Endothelial cell of umbilical vein (primary cell): ENCODE results near the gene GFOD1. TPM values are rescaled to one million over a fixed set of nuclear protein-coding genes. Genes with fewer than 3 reads are reported as not detected.

Experiments
- BruUV-seq: library from RNA; stranded (reverse); fragments of 400-500 nt; replicated peaks from 2 replicates; lab custom pipeline; 2021; lab: Mats Ljungman, UMichigan
- CTCF ChIA-PET: fragments of 300-600, 350-600 bp; sonication (Branson Sonifier 250); formaldehyde crosslinking; loops from one replicate; lab custom pipeline; 2021; ENCODE audit warnings: antibody characterized with exemption, inconsistent platforms; lab: Charles Lee
- POLR2A ChIA-PET: fragments of 300-600, 350-600 bp; sonication (Branson Sonifier 250); formaldehyde crosslinking; loops from one replicate; lab custom pipeline; 2021; ENCODE audit warnings: antibody characterized with exemption, inconsistent platforms; lab: Charles Lee
- DNase-seq: peaks from one replicate; pipeline ENCODE4 v3.0.0-alpha.2; 2011; ENCODE audit warnings: low read depth, low spot score
- FAIRE-seq: peaks from 2 replicates; lab custom pipeline; 2011; peaks lifted over from hg19 to GRCh38; lab: Jason Lieb, UNC
- H2AFZ ChIP-seq: 2 replicates; pipeline ENCODE4 v1.6.0; 2012; ENCODE audit warnings: low read depth, low read length, control low read depth, inconsistent platforms
- H3K27ac ChIP-seq: 2 replicates; pipeline ENCODE4 v1.5.1; 2011; ENCODE audit warnings: low read depth, mild to moderate bottlenecking, control low read depth, low read length, moderate library complexity; ENCODE audit not compliant: insufficient read depth
- H3K27me3 ChIP-seq, 2 experiments: 2 replicates each; pipeline versions ENCODE4 v1.6.0 to v1.6.1; 2011; ENCODE audit warnings: low read length in 2 of 2, mixed read lengths in 1 of 2; ENCODE audit not compliant: control insufficient read depth in 2 of 2, insufficient read depth in 2 of 2
- H3K36me3 ChIP-seq, 2 experiments: 2 replicates in 1 of 2; 3 replicates in 1 of 2; pipeline ENCODE4 v1.5.1; 2011; ENCODE audit warnings: low read length in 2 of 2, mild to moderate bottlenecking in 1 of 2, moderate library complexity in 1 of 2; ENCODE audit not compliant: control insufficient read depth in 2 of 2, insufficient read depth in 2 of 2; ENCODE audit errors: extremely low read depth in 1 of 2
- H3K4me1 ChIP-seq: 3 replicates; pipeline ENCODE4 v1.5.1; 2011; ENCODE audit warnings: mild to moderate bottlenecking, low read length; ENCODE audit not compliant: control insufficient read depth, insufficient read depth; ENCODE audit errors: extremely low read depth
- H3K4me2 ChIP-seq: 2 replicates; pipeline ENCODE4 v1.6.1; 2011; ENCODE audit warnings: low read length, control low read depth, mixed read lengths; ENCODE audit not compliant: insufficient read depth
- H3K4me3 ChIP-seq, 3 experiments: fragments of 200-600 bp in 1 of 3; sonication (generic), shearing (Covaris generic) in 1 of 3; replicated peaks in 1 of 3; 2 replicates each; pipeline ENCODE4 v1.5.1; 2011 to 2016; ENCODE audit warnings: control low read depth in 3 of 3, low read length in 3 of 3, mild to moderate bottlenecking in 2 of 3, inconsistent platforms in 1 of 3, low read depth in 1 of 3, moderate library complexity in 1 of 3; ENCODE audit not compliant: insufficient read depth in 1 of 3
- H3K79me2 ChIP-seq: 2 replicates; pipeline ENCODE4 v1.6.0; 2012; ENCODE audit warnings: low read length, inconsistent platforms; ENCODE audit not compliant: control insufficient read depth, insufficient read depth
- H3K9ac ChIP-seq: replicated peaks from 2 replicates; pipeline ENCODE3; 2011; ENCODE audit warnings: low read length, control low read depth; ENCODE audit not compliant: insufficient read depth; ENCODE audit errors: extremely low read depth
- H3K9me1 ChIP-seq: replicated peaks from 3 replicates; pipeline ENCODE4 v1.6.0; 2011; ENCODE audit warnings: mild to moderate bottlenecking, low read length; ENCODE audit not compliant: control insufficient read depth, insufficient read depth; ENCODE audit errors: extremely low read depth
- H3K9me3 ChIP-seq: replicated peaks from 2 replicates; pipeline ENCODE4 v1.5.1; 2012; ENCODE audit warnings: low read length, inconsistent platforms; ENCODE audit not compliant: control insufficient read depth, insufficient read depth
- H4K20me1 ChIP-seq: replicated peaks from 2 replicates; pipeline ENCODE3; 2011; ENCODE audit warnings: mild to moderate bottlenecking, low read length; ENCODE audit not compliant: control insufficient read depth, insufficient read depth; ENCODE audit errors: extremely low read depth
- EZH2 ChIP-seq: IDR thresholded peaks from 2 replicates; pipeline ENCODE4 v1.6.1; 2012; ENCODE audit warnings: borderline replicate concordance, low read depth, mild to moderate bottlenecking, moderate library complexity, low read length, inconsistent platforms; ENCODE audit not compliant: severe bottlenecking
- FOS ChIP-seq: IDR thresholded peaks from 2 replicates; pipeline ENCODE4 v1.6.1; 2011; ENCODE audit warnings: mild to moderate bottlenecking, low read length, moderate library complexity, borderline replicate concordance; ENCODE audit not compliant: insufficient read depth
- GATA2 ChIP-seq: IDR thresholded peaks from 2 replicates; pipeline ENCODE4 v1.7.0; 2011; ENCODE audit warnings: low read depth, mild to moderate bottlenecking, moderate library complexity, mixed read lengths, low read length; ENCODE audit not compliant: insufficient read length, insufficient read depth
- JUN ChIP-seq: IDR thresholded peaks from 2 replicates; pipeline ENCODE4 v1.6.1; 2011; ENCODE audit warnings: borderline replicate concordance, low read depth; ENCODE audit not compliant: insufficient read length, insufficient read depth
- MYC ChIP-seq: IDR thresholded peaks from one replicate; pipeline ENCODE4 v1.6.1; 2011; ENCODE audit warnings: mild to moderate bottlenecking, low read depth, low read length
- POLR2A ChIP-seq: IDR thresholded peaks from 2 replicates; pipeline ENCODE4 v1.6.1; 2012; ENCODE audit warnings: low read depth, mild to moderate bottlenecking, control low read depth, low read length
- POLR2AphosphoS5 ChIP-seq: IDR thresholded peaks from 2 replicates; pipeline ENCODE4 v1.6.1; 2012; ENCODE audit warnings: low read depth, mild to moderate bottlenecking, control low read depth, low read length, moderate library complexity; ENCODE audit not compliant: insufficient read depth
- dilution Hi-C: fragments of 300-500 bp; cut with MboI; formaldehyde crosslinking; loops from one replicate; pipeline ENCODE4 v1.15.0; 2019; ENCODE audit warnings: low sequenced_read_pairs; ENCODE audit not compliant: extremely low pct_ligation_motif_present
- intact Hi-C: fragments of 100-400 bp; cut with micrococcal nuclease; formaldehyde crosslinking; loops from one replicate; pipeline ENCODE4 v1.10.0; 2022
- polyA plus RNA-seq, 4 experiments: library from polyadenylated mRNA; depleted of rRNA in 3 of 4; stranded (reverse) in 3 of 4; unstranded in 1 of 4; fragments of >200 nt; gene quantifications; 2 replicates each; pipeline versions ENCODE4 v1.2.1 to v1.2.3, GENCODE V29; 2011 to 2012; ENCODE audit warnings: missing spikeins in 1 of 4
- total RNA-seq: library from RNA; stranded (reverse); gene quantifications from 2 replicates; pipeline ENCODE4 v1.2.3, GENCODE V29; 2021
- TF ChIP-seq, protein P1 (sequence below), 2 donors: IDR thresholded peaks; 1 replicate in 1 of 2; 2 replicates in 1 of 2; pipeline ENCODE4 v1.5.1; 2011; ENCODE audit warnings: low read length in 2 of 2, mild to moderate bottlenecking in 2 of 2, moderate library complexity in 2 of 2, control low read depth in 1 of 2, inconsistent platforms in 1 of 2, low read depth in 1 of 2; ENCODE audit not compliant: insufficient read depth in 1 of 2; ENCODE audit errors: extremely low read depth in 1 of 2
- TF ChIP-seq, protein P2 (sequence below): IDR thresholded peaks from 2 replicates; pipeline ENCODE4 v1.6.1; 2011; ENCODE audit not compliant: insufficient read depth, insufficient read length

Gene GFOD1
- total and polyA plus RNA-seq, 2 donors (not counting 3 experiments of a cell fraction or from before 2014, with no cell fraction given), result 12.1 to 24.1 TPM

DNA sequence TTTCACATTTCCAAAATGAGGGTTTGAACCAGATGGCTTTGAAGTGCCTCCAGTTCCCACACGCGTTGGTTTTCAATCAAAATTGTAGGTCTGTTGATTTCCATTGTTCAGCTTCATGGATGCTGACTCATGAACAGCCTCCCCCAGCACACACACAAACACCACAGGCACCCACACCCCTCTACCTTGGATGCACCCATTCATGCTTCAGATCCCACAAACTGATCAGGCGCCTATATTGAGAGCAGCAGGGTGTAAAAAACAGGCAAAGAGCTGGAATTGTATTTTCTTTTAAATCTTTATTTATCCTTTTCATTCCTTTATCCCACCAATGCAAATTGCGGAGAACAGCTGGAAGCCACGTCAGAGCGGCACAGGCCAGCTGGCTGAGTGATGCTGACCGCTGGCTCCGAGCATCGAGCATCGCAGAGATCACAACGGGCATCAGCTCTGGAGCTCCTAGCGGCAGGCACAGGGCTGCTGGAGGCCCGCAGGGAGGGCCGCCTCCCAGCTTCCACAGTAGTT is 129.8 kb downstream of the GFOD1 start:
- intact Hi-C loops, result no loop called here
- no TSS peak for BruUV-seq
- Histone ChIP-seq H3K9me3 (no peaks in the 10 kb centered on the region), H4K20me1 (no peaks in the 10 kb centered on the region), H3K4me3 (no peak overlapping the region), H2AFZ (no peak overlapping the region), H3K4me1 (peaks cover 32% of the 10 kb centered on the region), H3K27me3 (no peaks in the 10 kb centered on the region), H3K9ac (no peak overlapping the region), H3K4me2 (no peak overlapping the region), H3K9me1 (no peaks in the 10 kb centered on the region), H3K27ac (no peak overlapping the region), H3K36me3 (peaks cover 0 to 2% of the 10 kb centered on the region in 2 experiments), H3K79me2 (no peaks in the 10 kb centered on the region)
- POLR2A ChIA-PET, result interaction anchor here (0.6 kb wide), 1 partner anchor 122 kb away, joined by 3 read pairs; no protein-coding TSS in a partner anchor
- TF ChIP-seq, protein P1, sequence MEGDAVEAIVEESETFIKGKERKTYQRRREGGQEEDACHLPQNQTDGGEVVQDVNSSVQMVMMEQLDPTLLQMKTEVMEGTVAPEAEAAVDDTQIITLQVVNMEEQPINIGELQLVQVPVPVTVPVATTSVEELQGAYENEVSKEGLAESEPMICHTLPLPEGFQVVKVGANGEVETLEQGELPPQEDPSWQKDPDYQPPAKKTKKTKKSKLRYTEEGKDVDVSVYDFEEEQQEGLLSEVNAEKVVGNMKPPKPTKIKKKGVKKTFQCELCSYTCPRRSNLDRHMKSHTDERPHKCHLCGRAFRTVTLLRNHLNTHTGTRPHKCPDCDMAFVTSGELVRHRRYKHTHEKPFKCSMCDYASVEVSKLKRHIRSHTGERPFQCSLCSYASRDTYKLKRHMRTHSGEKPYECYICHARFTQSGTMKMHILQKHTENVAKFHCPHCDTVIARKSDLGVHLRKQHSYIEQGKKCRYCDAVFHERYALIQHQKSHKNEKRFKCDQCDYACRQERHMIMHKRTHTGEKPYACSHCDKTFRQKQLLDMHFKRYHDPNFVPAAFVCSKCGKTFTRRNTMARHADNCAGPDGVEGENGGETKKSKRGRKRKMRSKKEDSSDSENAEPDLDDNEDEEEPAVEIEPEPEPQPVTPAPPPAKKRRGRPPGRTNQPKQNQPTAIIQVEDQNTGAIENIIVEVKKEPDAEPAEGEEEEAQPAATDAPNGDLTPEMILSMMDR (IDR thresholded peaks at IDR 0.05; ENCODE audit: extremely low read depth in 1 of 2, insufficient read depth in 1 of 2, low read depth in 1 of 2, low read length in 2 of 2), result no peak
- TF ChIP-seq, protein P2, sequence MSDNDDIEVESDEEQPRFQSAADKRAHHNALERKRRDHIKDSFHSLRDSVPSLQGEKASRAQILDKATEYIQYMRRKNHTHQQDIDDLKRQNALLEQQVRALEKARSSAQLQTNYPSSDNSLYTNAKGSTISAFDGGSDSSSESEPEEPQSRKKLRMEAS, result no peak
- TF ChIP-seq EZH2, result no peak
- TF ChIP-seq GATA2, result no peak
- TF ChIP-seq JUN, result no peak
- TF ChIP-seq FOS, result no peak
- TF ChIP-seq POLR2A, result no peak
- TF ChIP-seq MYC, result no peak
- TF ChIP-seq POLR2AphosphoS5, result no peak
- dilution Hi-C loops, result no loop called here
- no peak for DNase-seq
- CTCF ChIA-PET, result interaction anchor here (0.7 to 2.2 kb wide), 7 partner anchors 11 to 217 kb away, joined by 3 to 11 read pairs (median 4); partner anchors contain the start of genes GFOD1 and SIRT5
- FAIRE-seq, result no peak
